ENCODE measurements around the gene KLRG1.

KLRG1 gene

DNA sequence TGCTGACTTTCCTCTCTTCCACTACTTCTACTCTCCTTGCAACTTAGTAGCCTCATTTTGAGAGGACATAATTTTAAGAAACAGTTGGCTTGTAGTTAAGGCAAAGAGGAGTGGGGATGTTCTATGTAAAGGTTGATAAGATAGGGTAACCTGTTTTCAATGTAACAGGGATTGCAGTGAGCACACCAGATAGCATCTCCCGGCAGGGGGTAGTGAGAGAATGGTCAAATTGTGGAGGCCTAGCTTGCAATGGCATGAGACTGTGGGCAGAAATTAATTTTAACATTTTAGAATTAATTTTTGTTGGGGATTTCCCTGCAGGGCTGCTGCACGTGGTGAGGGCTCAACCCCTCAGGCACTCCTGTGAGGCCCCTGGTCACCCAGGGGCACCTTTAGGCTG lies 41.4 kb downstream of the KLRG1 start:
- no peaks in the 10 kb centered on the region for H3K4me1 ChIP-seq (ENCODE audit: insufficient read depth, low read length)
- no peaks in the 10 kb centered on the region for H3K9me3 ChIP-seq (ENCODE audit: low read length)

DNA sequence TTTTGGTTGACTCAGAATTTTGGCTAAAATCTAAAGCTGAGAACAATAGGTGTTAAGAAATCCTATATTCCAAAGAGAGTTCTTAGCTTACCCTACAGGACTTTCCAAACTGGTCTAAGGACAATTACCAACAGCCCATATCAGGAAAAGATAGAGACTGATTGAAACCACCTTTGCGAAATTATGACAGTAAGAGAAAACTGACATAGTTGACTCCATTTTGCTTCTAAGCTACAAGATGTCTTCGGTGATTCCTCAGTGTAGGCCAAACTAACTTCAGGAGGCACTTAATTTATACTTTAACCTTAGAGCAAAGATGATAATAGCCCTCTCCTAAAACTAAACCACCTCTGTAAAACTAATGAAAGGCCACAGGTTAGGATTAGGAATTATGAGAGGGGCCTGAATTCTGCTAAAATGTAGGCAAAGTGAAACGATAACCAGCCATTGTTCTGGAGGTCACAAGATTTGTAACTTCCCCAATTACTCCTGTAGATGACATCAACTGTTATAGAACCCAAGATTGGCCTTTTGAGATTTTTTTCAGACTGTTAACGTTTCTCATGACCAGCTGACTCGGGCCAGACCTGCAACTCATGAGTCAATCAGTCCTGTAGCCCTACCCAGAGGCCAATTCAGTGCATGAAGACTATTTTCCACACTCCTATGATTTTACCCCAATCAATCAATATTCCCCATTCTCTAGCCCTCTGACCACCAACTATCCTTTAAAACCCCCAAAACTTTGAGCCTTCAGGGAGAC lies 43.0 kb downstream of the KLRG1 start:
- Histone ChIP-seq H3K27ac (ENCODE audit: low read depth, low read length) (no peak overlapping the region), H3K36me3 (ENCODE audit: insufficient read depth, low read length) (no peaks in the 10 kb centered on the region), H3K4me1 (ENCODE audit: insufficient read depth, low read length) (no peaks in the 10 kb centered on the region), H3K4me3 (ENCODE audit: low read depth in 1 of 2, low read length in 2 of 2) (no peak overlapping the region), H3K27me3 (ENCODE audit: control insufficient read depth in 1 of 2, insufficient read depth in 2 of 2, low read length in 2 of 2) (no peaks in the 10 kb centered on the region), H3K9ac (ENCODE audit: low read length) (no peak overlapping the region), H3K9me3 (ENCODE audit: low read length) (no peaks in the 10 kb centered on the region)

More for the DNA sequence above, 41.4 kb downstream of the KLRG1 start:
- no peak overlapping the region for H3K27ac ChIP-seq (ENCODE audit: low read depth, low read length)
- no peak overlapping the region for H3K9ac ChIP-seq (ENCODE audit: low read length)
- H3K4me3 ChIP-seq (ENCODE audit: low read depth in 1 of 2, low read length in 2 of 2): no peak overlapping the region
- no peaks in the 10 kb centered on the region for H3K36me3 ChIP-seq (ENCODE audit: insufficient read depth, low read length)
- no peaks in the 10 kb centered on the region for H3K27me3 ChIP-seq (ENCODE audit: control insufficient read depth in 1 of 2, insufficient read depth in 2 of 2, low read length in 2 of 2)

DNA sequence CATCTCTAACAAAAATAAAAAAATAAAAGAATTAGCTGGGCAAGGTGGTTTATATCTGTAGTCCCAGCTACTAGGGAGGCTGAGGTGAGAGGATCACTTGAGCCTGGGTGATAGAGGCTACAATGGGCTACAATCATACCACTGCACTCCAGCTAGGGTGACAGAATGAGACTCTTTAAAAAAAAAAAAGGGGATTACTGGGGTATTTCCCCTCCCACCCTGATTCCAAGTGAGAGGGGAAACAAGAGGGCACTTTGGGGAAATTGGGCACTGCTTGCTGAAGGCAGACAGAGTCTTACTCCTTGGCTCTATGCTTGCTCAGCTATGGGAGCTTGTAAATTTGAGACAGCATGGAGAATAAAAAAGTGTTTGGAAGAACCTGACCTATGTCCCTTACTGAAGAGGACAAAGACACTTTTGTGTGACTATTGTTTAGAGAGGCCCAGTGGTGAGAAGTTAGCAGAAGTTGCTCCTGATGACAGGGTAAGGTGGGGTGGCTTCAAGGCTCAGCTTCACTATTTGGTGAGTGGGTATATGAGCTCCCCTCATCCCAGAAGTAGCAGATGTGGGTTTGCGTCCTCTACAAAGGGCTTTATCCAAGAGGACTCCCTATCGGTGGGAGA lies 44.0 kb downstream of the KLRG1 start:
- Histone ChIP-seq H3K27ac (ENCODE audit: low read depth, low read length) (no peak overlapping the region), H3K27me3 (ENCODE audit: control insufficient read depth in 1 of 2, insufficient read depth in 2 of 2, low read length in 2 of 2) (no peaks in the 10 kb centered on the region), H3K36me3 (ENCODE audit: insufficient read depth, low read length) (no peaks in the 10 kb centered on the region), H3K4me3 (ENCODE audit: low read depth in 1 of 2, low read length in 2 of 2) (no peak overlapping the region), H3K9me3 (ENCODE audit: low read length) (no peaks in the 10 kb centered on the region), H3K4me1 (ENCODE audit: insufficient read depth, low read length) (no peaks in the 10 kb centered on the region), H3K9ac (ENCODE audit: low read length) (no peak overlapping the region)

GRCh38 chr12:9034095-9034494 lies 44.7 kb downstream of the KLRG1 start:
- Histone ChIP-seq H3K4me3 (ENCODE audit: low read depth in 1 of 2, low read length in 2 of 2) (no peak overlapping the region), H3K36me3 (ENCODE audit: insufficient read depth, low read length) (no peaks in the 10 kb centered on the region), H3K9ac (ENCODE audit: low read length) (no peak overlapping the region), H3K27ac (ENCODE audit: low read depth, low read length) (no peak overlapping the region), H3K27me3 (ENCODE audit: control insufficient read depth in 1 of 2, insufficient read depth in 2 of 2, low read length in 2 of 2) (no peaks in the 10 kb centered on the region), H3K4me1 (ENCODE audit: insufficient read depth, low read length) (no peaks in the 10 kb centered on the region), H3K9me3 (ENCODE audit: low read length) (no peaks in the 10 kb centered on the region)

GRCh38 chr12:9036227-9036626 lies 46.9 kb downstream of the KLRG1 start:
- H3K27me3 ChIP-seq (ENCODE audit: control insufficient read depth in 1 of 2, insufficient read depth in 2 of 2, low read length in 2 of 2): no peaks in the 10 kb centered on the region
- H3K36me3 ChIP-seq (ENCODE audit: insufficient read depth, low read length): no peaks in the 10 kb centered on the region
- H3K27ac ChIP-seq (ENCODE audit: low read depth, low read length): no peak overlapping the region
- H3K4me1 ChIP-seq (ENCODE audit: insufficient read depth, low read length): no peaks in the 10 kb centered on the region
- H3K4me3 ChIP-seq (ENCODE audit: low read depth in 1 of 2, low read length in 2 of 2): no peak overlapping the region
- no peaks in the 10 kb centered on the region for H3K9me3 ChIP-seq (ENCODE audit: low read length)
- H3K9ac ChIP-seq (ENCODE audit: low read length): no peak overlapping the region

DNA sequence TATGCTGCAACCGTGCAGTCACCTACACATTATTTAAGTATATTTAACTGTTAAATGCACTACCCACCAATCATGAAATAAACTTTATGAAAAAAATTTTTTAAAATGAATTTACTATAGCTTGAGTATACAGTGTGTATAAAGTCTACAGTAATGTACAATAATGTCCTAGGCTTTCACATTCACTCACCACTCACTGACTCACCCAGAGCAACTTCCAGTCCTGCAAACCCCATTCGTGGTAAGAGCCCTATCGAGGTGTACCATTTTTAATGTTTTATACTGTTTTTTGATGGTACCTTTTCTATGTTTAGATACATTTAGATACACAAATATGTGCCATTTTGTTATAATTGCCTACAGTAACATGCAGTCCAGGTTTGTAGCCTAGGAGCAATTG lies 48.1 kb downstream of the KLRG1 start:
- Histone ChIP-seq H3K4me1 (ENCODE audit: insufficient read depth, low read length) (no peaks in the 10 kb centered on the region), H3K4me3 (ENCODE audit: low read depth in 1 of 2, low read length in 2 of 2) (no peak overlapping the region), H3K9me3 (ENCODE audit: low read length) (no peaks in the 10 kb centered on the region), H3K27me3 (ENCODE audit: control insufficient read depth in 1 of 2, insufficient read depth in 2 of 2, low read length in 2 of 2) (no peaks in the 10 kb centered on the region), H3K9ac (ENCODE audit: low read length) (no peak overlapping the region), H3K27ac (ENCODE audit: low read depth, low read length) (no peak overlapping the region), H3K36me3 (ENCODE audit: insufficient read depth, low read length) (no peaks in the 10 kb centered on the region)

DNA sequence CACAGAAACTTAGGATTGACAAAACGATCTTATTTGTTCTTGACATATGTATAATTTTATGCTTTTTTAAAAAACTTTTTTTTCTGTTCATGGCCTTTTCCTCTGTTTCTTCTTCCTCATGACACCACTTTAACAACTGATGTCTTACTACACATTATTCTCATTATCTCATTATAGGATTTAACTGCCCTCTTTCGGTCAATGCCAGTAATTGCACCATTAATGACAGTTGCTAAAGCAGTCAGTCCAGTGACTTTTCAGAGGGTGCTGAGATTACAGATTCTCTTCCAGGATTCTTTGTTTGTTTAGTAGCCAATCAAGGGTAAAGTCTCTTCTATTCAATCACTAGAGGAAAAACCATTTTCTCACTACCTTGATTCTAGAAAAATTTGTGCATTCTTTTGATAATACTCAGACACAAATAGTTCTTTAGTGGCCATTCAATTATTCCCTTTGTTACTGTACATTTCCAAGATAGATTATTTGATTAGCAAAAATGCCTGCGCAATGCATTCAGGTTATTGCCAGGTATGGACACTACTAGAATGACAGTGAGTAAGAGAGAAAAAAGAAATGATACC lies 50.1 kb downstream of the KLRG1 start:
- no peak overlapping the region for H3K4me3 ChIP-seq (ENCODE audit: low read depth in 1 of 2, low read length in 2 of 2)
- no peak overlapping the region for H3K27ac ChIP-seq (ENCODE audit: low read depth, low read length)
- H3K9me3 ChIP-seq (ENCODE audit: low read length): no peaks in the 10 kb centered on the region
- H3K27me3 ChIP-seq (ENCODE audit: control insufficient read depth in 1 of 2, insufficient read depth in 2 of 2, low read length in 2 of 2): no peaks in the 10 kb centered on the region
- H3K4me1 ChIP-seq (ENCODE audit: insufficient read depth, low read length): no peaks in the 10 kb centered on the region
- H3K36me3 ChIP-seq (ENCODE audit: insufficient read depth, low read length): no peaks in the 10 kb centered on the region
- no peak overlapping the region for H3K9ac ChIP-seq (ENCODE audit: low read length)

DNA sequence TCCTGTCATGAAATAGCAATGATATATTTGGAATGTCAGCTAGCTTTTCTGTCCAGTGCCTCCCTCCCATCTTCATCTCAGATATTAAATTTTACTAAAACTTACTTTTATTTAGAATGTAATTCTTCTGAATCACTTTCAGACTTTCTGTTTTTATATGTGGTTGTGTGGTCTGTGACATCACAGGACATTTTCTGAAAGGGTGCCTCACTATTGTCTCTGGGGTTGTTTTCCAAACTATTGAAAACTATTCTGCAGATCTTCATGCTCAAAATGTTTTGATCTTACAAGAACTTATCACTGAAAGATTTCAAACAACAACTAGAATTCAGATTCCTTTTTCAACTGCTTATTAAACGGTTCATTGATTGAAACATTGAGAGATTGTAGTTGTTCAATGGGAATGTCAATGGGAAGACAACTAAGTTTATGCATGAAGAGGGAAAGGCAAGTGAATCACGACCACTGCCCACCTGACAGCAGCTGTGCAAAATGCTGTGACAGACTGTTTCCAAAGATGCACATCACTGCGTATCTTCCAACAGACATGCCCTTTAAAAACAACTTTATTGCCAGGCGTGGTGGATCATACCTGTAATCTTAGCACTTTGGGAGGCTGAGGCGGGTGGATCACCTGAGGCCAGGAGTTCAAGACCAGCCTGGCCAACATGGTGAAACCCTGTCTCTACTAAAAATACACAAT lies 51.3 kb downstream of the KLRG1 start:
- Histone ChIP-seq H3K36me3 (ENCODE audit: insufficient read depth, low read length) (no peaks in the 10 kb centered on the region), H3K27ac (ENCODE audit: low read depth, low read length) (no peak overlapping the region), H3K4me3 (ENCODE audit: low read depth in 1 of 2, low read length in 2 of 2) (no peak overlapping the region), H3K27me3 (ENCODE audit: control insufficient read depth in 1 of 2, insufficient read depth in 2 of 2, low read length in 2 of 2) (no peaks in the 10 kb centered on the region), H3K4me1 (ENCODE audit: insufficient read depth, low read length) (no peaks in the 10 kb centered on the region), H3K9ac (ENCODE audit: low read length) (no peak overlapping the region), H3K9me3 (ENCODE audit: low read length) (no peaks in the 10 kb centered on the region)

- Histone ChIP-seq H3K9ac (ENCODE audit: low read length) (no peak overlapping the region), H3K36me3 (ENCODE audit: insufficient read depth, low read length) (no peaks in the 10 kb centered on the region), H3K4me3 (ENCODE audit: low read depth in 1 of 2, low read length in 2 of 2) (no peak overlapping the region), H3K27me3 (ENCODE audit: control insufficient read depth in 1 of 2, insufficient read depth in 2 of 2, low read length in 2 of 2) (no peaks in the 10 kb centered on the region), H3K27ac (ENCODE audit: low read depth, low read length) (no peak overlapping the region), H3K9me3 (ENCODE audit: low read length) (no peaks in the 10 kb centered on the region), H3K4me1 (ENCODE audit: insufficient read depth, low read length) (no peaks in the 10 kb centered on the region)
Observed at GRCh38 chr12:9041321-9041720, 52.0 kb downstream of the KLRG1 start.

DNA sequence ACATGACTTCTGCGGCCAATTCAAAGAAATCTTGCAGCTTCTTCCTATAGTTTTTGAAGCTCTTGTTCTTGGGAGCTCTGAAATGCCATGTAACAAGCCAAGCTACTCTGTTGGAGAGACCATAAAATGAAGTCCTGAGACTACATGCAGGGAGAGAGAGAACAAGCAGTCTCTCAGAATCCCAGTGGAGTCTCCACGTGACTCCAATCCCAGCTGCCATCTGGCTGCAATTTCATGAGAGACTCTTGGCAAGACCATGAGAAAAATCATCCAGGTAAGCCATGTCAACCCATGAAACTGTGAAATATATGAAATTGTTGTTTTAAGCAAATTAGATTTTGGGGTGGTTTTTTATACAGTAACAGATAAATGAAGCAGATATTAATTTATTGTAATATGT lies 54.4 kb downstream of the KLRG1 start:
- Histone ChIP-seq H3K9ac (ENCODE audit: low read length) (no peak overlapping the region), H3K27me3 (ENCODE audit: control insufficient read depth in 1 of 2, insufficient read depth in 2 of 2, low read length in 2 of 2) (no peaks in the 10 kb centered on the region), H3K36me3 (ENCODE audit: insufficient read depth, low read length) (no peaks in the 10 kb centered on the region), H3K9me3 (ENCODE audit: low read length) (no peaks in the 10 kb centered on the region), H3K4me3 (ENCODE audit: low read depth in 1 of 2, low read length in 2 of 2) (no peak overlapping the region), H3K4me1 (ENCODE audit: insufficient read depth, low read length) (no peaks in the 10 kb centered on the region), H3K27ac (ENCODE audit: low read depth, low read length) (no peak overlapping the region)

DNA sequence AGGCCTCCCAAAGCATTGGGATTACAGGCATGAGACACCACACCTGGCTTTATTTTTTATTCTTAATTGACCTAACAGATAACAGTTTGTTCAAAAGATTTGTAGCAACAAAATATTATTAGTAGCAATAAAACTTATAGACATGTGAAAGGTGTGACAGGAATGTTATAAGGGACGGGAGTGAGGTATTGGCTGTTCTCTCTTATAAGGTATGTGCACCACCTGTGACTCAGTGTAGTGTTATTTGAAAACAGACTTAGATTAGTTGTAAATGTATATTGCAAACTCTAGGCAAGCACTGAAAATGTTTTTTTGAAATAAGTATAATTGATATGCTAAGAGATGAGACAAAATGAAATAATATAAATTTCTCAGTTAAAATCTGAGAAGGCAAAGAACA lies 57.8 kb downstream of the KLRG1 start:
- no peaks in the 10 kb centered on the region for H3K27me3 ChIP-seq (ENCODE audit: control insufficient read depth in 1 of 2, insufficient read depth in 2 of 2, low read length in 2 of 2)
- no peak overlapping the region for H3K27ac ChIP-seq (ENCODE audit: low read depth, low read length)
- no peak overlapping the region for H3K9ac ChIP-seq (ENCODE audit: low read length)
- no peaks in the 10 kb centered on the region for H3K4me1 ChIP-seq (ENCODE audit: insufficient read depth, low read length)
- no peaks in the 10 kb centered on the region for H3K9me3 ChIP-seq (ENCODE audit: low read length)
- no peak overlapping the region for H3K4me3 ChIP-seq (ENCODE audit: low read depth in 1 of 2, low read length in 2 of 2)
- H3K36me3 ChIP-seq (ENCODE audit: insufficient read depth, low read length): no peaks in the 10 kb centered on the region

Measured in muscle layer of colon (tissue), 2 donors.